ENCODE measurements around the gene KIF18B.
A peak's percentile ranks its signal among the peaks of the same experiment; 100 is the strongest.

Gene KIF18B

DNA sequence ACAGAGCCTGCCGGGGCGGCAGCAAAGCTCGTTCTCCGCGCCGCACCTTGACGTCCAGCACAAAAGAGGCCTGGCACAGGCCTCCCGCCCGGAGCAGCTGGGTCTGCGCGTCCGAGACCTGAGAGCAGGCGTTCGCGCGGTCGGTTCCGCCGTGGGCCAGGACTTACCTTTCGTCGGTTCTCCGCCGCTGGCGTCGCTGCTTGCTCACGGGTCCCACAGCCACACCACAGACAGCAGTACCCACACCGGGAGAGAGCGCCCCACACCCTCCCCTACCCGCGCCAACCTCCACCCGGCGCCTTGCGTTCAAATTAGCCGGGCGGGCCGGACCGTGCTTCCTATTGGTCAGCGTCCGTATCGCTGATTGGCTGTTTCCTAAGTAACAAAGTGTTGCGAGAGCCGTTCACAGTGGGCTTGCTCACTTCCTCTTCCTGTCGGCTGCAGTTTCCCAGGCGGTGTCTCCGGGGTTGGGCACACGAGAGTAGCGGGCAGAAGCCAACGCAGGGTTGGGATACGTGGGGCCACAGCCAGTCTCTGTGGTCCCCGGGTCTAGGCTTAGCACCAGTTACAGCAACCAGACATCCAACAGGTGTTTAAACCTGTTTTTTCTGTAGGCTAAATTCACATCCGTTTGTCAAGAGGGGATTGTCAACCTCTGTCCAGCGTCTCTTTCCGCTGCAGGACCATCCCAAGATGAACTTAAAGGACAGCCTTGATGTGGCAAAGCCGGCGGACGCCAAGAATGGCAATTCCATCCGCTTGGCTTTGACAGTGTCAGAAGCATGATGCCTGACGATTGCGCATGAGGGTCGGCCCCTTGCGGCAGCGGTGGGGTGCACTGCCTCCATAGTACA, at the start of gene KIF18B:
KIF18B (minus strand) TSS at position 313 of the 854 bp plus-strand sequence. CDS start 11,429 bp downstream, outside the sequence.
- peak; percentile 95 for FAIRE-seq

DNA sequence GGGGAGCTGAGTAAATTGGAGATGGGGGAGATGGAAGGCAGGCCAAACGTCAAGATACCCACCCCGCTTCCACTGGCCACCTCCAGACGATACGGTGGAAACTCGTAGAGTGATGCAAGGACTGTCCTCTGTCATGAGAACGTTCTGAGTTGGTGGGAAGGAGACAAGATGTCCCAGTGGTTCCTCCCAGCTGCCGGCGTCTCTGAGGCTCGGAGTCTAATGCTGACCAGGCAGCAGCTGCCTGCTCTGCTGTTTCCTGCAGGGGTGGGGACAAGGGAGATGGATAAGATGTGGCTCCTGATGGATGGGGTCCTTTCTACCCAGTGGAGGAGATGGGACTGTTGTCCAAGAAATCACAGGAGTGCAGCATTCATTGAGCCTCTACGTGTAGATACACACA, 48.7 kb upstream of the KIF18B start:
- DNase-seq (ENCODE audit: insufficient read length, low spot score) = no peak
- peak; percentile 59 for FAIRE-seq

More for the DNA sequence above, at the start of gene KIF18B:
- DNase-seq (ENCODE audit: insufficient read length, low spot score) = peak; percentile 100

DNA sequence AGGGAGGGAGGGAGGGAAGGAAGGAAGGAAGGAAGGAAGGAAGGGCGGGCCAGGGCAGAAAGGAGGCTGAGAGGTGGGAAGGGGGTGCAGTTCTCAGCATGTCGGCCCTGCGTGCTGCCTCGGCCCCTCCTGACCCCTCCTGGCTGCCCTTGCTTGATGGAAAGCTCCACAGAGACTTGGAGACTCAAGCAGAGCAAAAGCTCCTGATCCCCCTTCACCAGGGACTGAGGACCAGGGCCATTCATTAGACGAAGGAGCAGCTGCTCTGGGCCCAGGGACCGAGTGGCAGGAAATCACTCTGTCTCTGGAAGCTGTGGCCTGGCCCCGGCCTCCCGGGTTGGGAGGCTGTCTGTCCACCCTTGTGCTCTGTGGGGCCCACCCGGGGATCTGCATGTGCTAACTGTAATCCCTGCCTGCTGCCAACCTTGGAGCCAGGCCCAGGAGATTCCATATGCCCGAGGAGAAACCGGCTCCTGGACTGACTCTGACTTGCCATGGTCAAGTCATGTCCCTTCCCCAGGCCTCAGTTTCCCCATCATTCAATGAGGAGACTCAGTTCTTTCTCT, 47.9 kb upstream of the KIF18B start:
- no peak for DNase-seq (ENCODE audit: insufficient read length, low spot score)
- no peak for FAIRE-seq

DNA sequence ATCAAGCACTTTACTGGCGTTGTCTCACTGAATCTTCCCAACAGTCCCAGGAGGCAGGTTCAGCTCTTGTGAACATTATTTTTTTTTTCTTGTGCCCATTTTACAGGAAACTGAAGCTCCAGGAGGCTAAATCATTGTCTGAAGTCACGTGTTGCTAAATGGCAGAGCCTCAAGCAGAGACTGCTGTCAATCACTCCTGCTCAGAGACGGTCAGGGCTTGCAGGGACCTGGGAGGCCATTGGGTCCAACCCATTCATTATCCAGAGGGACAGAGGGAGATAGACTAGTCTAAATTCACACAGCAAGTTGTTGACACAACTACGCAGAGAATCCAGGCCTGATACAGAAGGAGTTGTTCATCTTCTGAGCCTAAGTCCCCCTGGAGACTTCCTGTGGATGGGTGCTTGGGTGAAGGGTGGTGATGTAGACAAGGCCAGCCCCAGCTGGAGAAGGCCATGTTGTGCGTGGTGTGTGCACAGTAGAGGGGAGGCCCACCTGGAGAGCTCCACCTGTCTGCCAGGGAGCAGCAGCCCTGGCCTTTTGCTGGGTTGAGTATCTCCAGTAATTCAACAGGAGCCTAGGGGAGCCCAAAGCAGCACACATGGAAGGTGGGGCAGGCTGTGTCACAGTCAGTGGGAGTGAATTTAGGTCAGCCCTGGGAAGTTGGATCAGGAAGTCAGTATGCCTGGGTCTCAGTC, 44.8 kb upstream of the KIF18B start:
- FAIRE-seq = peak; percentile 54
- DNase-seq (ENCODE audit: insufficient read length, low spot score) = no peak

DNA sequence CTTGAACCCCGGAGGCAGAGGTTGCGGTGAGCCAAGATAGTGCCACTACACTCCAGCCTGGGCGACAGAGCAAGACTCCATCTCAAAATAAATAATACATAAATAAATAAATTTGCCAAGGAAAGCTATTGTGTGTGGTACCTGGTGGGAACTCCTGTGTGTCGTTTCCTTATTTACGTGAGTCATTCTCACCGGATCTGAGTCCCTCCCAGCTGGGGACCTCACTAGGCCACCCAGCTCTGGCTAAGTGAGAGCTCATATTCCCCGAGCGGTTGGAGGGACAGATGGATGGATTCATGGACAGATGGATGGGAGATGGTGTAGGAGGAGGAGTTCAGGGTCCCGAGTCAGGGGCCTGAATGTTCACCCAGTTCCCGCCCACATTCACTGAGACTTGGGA, 43.4 kb upstream of the KIF18B start:
- DNase-seq (ENCODE audit: insufficient read length, low spot score) (no peak), FAIRE-seq (no peak)

DNA sequence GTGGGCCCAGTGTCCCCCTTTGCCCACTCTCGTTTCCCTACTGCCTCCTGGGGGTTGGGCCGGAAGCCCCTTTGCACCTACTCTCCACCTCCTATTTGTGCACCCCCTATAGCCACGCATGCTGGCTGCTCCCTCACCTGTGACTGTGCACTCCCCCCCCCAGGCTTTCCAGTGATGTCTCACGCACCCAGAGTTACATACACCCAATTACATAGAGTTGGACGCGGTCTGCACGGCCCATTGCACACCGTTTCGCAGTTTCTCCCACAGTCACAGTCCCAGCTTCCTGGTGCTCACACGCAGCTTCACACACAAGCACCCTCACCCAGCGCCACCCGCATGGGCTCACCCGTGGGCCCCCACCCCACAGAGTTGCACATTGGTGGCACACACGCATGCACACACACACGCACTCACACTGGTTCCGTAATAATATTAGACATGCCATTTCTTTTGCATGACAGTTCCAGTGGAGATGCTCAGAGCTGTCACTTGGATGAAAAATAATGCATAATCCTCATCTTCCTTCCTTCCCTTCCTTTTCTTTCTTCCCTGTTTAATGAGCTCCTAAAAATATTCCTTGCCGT, 42.1 kb upstream of the KIF18B start:
- FAIRE-seq = peak; percentile 59

DNA sequence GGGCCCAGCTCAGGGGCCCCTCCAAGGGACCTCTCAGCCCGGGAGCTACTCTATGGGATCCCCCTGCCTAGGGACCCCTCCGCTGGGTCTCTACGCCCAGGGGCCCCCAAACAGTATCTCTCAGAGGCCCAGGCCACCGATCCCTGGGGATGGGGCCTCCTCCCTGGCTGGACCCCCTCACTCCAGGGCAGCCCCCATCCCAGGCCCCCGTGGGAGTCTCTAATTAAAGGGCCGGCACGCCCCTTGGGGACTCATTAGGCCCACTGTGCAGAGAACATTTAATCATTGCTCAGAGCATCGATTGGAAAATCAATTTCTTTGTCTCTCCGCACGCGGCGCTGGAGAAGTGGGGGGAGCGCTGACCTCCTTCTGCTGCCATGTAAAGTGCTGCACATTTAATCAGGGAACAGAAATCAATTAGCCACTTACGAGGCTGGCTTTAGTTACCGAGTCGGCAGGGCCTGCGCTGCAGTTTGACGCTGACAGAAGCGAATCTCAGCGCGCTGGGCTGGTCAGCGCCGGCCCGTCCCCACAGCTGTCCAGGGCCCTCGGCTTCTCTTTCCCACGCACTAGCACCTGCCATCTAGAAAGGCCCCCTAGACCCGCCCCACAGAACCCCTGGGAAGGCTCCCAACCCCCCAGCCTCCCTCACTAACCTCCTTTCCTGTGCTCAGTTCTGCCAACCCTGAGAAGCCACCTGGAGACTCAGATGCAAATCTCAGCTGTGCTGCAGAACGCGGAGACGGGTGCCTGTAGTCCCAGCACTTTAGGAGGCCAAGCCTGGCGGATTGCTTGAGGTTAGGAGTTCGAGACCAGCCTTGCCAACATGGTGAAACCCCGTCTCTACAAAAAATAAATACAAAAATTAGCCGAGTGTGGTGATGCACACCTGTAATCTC, 40.7 kb upstream of the KIF18B start:
- no peak for DNase-seq (ENCODE audit: insufficient read length, low spot score)
- FAIRE-seq = no peak

More for the DNA sequence above, 42.1 kb upstream of the KIF18B start:
- DNase-seq (ENCODE audit: insufficient read length, low spot score) = no peak

DNA sequence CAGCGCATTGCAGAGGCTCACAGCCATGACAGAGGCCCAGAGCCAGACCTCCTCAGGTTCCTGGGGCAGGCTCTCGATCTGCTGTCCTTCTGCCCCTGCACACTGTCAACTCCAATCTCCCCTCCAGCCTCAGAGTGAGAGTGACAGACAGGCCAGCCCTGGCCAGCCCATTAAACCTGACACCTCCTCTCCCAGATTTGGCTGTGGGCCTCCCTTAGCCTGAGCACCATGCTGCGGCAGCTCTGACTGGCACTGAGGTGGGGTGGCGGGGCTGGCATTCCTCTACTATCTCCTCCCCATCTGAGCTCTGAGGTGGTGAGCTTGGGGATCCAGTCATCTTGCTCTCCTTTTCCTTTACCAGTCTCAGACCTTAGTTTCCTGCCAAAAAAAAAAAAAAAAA, 36.0 kb upstream of the KIF18B start:
- no peak for FAIRE-seq
- no peak for DNase-seq (ENCODE audit: insufficient read length, low spot score)

DNA sequence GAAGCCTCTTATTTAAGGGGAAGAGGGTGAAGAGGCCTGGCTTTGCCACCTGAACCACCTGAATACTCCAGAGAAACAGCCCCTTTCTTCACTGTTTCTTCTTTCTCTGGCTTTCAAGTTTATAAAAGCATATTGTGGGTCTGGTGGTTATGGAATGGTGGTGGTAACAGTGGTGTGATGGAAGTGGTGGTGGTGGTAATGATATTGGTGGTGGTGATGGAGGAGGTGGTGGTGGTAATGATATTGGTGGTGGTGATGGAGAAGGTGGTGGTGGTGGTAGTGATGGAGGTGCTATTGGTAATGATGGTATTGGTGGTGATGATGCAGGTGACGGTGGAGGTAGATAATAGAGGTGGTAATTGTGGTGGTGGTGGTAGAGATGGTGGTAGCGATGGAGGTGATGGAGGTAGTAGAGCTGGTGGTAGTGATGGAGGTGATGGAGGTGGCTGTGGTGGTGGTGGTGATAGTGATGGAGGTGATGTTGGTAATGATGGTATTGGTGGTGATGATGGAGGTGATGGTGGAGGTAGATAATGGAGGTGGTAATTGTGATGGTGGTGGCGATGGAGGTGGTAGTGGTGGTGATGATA, 34.6 kb upstream of the KIF18B start:
- FAIRE-seq = no peak
- DNase-seq (ENCODE audit: insufficient read length, low spot score) = no peak

DNA sequence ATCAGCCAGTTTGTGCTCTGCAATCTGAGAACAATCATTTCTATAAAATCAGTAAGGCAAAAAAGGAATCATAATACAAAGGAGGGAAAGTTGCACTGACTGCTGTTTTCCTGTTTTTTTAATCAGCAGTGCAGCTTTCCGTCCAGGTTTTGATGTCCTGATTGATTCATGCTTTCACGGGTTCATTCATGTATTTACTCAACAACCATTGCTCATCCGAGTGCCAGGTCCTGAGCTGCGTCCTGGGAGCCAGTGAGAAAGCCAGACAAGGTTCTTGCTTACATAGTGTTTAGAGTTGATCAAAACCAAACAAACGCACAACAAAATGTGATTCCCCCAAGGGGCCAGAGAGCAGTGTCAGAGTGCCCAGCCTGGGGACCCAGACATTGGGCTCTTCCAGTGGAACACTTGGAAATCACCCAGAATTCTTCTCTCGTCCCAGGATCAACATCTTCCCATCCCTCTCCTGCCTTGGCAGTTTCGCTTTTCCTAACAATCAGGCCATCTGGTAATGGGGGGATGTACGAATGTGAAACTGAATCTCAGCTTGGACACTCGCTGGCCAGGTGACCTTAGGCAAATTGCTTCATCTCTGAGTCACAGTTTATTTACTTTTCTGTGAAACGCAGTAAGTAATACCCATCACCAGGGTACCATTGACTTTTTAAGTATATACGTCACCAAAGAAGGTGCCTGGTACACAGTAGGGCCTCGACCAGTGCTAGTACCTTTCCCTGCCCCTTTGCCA, 33.8 kb upstream of the KIF18B start:
- FAIRE-seq = peak; percentile 99
- peak; percentile 84 for DNase-seq (ENCODE audit: insufficient read length, low spot score)

DNA sequence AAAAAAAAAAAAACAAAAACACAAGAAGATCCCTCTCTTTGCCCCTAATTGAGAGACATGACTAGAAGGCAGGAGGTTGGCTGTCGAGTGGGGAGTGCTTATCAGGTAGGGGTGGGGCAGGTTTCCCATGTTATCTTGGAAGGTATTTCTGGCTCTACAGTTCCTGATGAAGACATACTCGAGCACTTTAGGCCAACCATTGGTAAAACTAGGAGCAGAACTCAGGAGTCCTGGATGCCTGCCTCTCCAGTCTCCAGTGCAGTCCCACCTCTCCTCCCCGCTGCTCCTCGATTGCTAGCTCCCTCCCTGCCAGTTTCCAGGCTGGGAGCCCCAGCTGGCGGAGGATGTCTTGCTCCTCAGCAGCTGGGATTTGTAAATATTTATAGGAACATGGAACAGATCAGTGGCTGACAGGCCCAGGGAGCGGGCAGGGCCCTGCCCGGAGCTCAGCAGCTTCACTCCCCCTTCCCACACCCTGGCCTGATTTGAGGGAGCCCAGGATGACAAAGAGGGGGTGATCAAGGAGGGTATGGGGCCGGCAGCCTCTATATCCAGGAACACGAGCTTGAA, 31.9 kb upstream of the KIF18B start:
- FAIRE-seq (peak; percentile 38), DNase-seq (ENCODE audit: insufficient read length, low spot score) (no peak)

DNA sequence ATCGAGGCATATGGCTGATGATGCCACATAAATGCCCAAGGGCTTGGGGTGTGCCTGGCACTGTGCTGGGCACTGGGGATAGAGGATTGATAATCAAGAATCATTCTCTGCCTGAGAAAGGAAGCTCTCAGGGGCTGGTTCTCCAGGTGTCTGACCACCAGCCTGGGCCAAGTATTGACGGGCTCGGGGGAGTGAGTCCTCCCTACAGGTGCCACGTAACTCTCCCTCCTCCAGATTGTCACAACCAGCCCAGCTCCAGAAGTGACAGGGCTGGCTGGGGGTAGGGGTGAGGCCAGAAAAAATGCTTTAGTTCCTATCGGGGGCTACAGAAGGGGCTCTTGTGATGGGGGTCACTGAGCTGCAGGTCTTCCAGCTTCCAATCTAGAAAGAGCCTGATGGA, 31.2 kb upstream of the KIF18B start:
- peak; percentile 55 for FAIRE-seq
- no peak for DNase-seq (ENCODE audit: insufficient read length, low spot score)

DNA sequence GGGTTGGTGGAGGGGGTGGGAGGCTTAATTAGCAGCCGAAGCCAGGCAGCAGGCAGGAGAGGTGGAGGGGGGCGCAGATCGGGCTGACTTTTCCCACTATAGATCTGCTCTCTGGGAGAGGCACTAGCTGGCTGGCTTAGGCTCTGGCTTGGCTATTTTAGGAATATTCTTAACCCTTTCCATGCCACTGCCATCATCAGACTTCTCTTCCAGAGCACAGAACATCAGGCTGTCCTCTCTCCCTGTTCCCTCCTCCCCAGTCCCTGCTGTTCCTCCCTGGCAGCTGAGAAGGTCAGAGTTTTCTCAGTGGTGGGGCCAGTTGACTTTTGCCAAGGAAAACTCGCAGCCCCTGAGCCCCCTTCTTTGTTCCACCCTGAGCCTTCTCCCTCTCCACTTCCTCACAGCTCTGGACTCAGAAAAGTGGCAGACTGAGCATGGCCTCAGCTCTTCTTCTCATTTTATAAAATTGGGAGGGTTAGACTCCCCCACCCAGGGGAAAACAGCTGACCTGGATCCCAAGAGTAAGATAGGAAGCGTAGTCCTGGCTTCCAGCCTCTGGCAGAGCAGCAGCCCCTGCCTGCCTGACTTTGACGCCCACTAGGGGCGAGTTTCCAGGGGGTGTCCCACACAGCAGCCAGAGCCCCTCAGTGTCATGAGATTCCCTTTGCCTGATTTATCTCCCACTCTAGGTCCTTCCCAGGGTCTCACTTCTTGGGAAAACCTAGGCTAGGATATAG, 30.4 kb upstream of the KIF18B start:
- no peak for DNase-seq (ENCODE audit: insufficient read length, low spot score)
- no peak for FAIRE-seq

DNA sequence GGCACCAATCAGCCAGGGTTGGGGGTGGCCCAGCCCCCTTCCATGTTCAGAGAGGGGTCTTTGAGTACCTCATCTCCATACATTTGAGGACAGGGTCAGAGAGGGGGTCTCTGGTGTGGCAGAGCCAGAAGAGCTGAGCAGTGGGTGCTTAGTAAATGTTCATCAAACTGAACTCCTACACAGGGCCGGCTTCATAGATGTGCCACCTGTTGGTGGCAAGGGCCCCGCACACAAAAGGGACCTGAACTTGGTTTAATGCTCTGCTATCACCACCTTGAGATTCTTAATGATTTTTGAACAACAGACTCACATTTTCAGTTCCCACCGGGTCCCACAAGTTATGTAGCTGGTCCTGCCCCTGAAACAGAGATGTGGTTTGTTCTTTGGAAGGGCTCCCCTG, 29.5 kb upstream of the KIF18B start:
- FAIRE-seq (peak; percentile 52), DNase-seq (ENCODE audit: insufficient read length, low spot score) (no peak)

DNA sequence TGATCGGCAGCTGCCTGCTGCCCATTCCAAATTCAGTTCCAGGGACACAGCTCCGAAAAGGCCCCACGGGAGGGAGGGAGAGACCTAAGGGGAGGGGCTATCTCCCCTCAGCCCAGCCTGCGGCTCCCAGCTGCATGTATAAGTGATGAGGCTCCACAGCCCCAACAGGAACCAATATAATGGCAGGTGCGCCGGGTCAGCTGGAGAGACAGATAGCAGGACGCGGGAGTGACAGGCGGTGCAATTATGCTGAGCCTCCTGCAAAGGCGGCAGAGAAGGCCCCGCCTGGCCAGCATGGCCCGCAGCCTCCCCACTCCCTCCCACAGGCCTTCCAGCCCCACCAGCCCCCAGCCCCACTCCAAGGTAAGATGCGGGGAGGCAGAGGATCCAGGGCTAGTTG, 28.6 kb upstream of the KIF18B start:
- FAIRE-seq (no peak), DNase-seq (ENCODE audit: insufficient read length, low spot score) (no peak)

DNA sequence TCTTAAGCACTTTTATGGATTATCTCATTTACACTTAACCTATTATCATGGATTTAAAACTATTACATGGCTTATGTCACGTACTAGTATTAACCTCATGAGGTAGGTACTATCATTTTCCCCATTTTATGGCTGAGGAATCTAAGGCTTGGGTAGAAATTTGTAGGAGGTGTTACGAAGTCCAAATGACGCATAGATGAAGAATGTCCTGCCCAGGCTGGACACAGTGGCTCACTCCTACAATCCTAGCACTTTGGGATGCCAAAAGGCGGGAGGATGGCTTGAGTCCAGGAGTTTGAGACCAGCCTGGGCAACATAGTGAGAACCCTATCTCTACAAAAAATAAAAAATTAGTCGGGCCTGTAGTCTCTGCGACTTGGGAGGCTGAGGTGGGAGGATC, 25.4 kb upstream of the KIF18B start:
- FAIRE-seq (peak; percentile 89), DNase-seq (ENCODE audit: insufficient read length, low spot score) (peak; percentile 71)

DNA sequence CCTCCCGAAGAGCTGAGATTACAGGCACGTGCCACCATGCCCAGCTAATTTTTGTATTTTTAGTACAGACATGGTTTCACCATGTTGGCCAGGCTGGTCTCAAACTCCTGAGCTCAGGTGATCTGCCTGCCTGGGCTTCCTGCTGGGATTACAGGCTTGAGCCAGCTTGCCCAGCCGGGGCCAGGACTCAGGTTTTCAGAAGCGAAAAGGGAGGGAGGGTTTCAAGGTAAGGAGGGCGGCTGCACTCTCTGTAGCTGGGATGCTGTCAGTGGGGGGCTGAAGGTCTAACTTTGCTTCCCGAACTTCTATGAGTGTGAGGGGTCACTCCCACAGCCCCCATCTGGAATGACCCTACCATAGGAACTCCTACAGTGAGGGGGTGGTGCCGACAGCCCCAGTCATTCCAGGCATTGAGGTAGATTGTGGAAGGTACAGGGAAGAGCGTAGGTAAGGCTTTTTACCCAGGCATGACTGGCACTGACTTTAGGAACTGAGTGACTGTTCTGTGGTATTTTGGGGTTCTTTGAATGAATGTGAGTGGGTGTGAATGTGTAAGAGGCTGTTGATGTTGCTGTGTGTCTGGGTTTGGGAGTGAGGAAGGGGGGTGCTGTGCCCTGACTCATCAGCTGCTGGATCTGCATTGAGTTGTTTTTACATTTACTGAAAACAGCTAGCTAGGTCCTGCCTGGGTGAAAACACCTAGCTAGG, 24.4 kb upstream of the KIF18B start:
- peak; percentile 98 for FAIRE-seq

More for the DNA sequence above, 24.4 kb upstream of the KIF18B start:
- DNase-seq (ENCODE audit: insufficient read length, low spot score) = peak; percentile 73

Data from HTR-8/SVneo (cell line).